ENCODE measurements around the gene IMMT. TPM values are rescaled to one million over a fixed set of nuclear protein-coding genes. Genes with fewer than 3 reads are reported as not detected.

IMMT gene
- total and polyA plus RNA-seq, 2 of the 8 experiments (the other 6 are each of a cell fraction or from before 2014, with no cell fraction given), result 37.7 to 103 TPM

DNA sequence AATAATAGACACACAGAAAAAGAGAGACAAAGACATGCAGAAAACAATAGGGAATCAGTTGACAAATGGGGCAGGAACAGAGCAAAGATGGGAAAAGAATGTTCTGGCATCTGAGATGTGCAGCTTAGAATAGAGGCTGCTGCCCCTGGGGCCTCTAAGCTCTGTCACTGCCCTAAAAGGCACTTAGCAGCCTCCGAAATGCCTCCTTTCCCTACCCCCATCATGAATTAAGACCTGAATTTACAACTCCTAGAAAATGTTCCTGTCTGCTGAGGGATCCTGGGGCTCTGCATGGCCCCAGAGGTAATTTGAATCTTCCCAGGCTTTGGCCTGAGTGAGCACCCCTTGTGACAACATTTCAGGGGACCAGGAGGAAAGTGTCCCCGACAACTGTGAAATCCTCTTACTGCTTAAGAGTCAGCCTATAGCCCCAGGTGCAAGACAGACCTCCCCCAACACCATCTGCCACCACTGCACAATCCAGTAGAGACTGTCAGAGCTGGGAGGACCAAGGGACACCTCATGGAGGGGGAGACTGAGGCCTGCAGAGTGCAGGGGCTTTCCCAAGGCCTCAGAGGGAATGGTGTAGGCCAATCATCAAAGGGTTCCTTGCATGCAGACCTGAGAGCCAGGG, 28.8 kb upstream of the IMMT start (continued):
- TF ChIP-seq, protein P1, sequence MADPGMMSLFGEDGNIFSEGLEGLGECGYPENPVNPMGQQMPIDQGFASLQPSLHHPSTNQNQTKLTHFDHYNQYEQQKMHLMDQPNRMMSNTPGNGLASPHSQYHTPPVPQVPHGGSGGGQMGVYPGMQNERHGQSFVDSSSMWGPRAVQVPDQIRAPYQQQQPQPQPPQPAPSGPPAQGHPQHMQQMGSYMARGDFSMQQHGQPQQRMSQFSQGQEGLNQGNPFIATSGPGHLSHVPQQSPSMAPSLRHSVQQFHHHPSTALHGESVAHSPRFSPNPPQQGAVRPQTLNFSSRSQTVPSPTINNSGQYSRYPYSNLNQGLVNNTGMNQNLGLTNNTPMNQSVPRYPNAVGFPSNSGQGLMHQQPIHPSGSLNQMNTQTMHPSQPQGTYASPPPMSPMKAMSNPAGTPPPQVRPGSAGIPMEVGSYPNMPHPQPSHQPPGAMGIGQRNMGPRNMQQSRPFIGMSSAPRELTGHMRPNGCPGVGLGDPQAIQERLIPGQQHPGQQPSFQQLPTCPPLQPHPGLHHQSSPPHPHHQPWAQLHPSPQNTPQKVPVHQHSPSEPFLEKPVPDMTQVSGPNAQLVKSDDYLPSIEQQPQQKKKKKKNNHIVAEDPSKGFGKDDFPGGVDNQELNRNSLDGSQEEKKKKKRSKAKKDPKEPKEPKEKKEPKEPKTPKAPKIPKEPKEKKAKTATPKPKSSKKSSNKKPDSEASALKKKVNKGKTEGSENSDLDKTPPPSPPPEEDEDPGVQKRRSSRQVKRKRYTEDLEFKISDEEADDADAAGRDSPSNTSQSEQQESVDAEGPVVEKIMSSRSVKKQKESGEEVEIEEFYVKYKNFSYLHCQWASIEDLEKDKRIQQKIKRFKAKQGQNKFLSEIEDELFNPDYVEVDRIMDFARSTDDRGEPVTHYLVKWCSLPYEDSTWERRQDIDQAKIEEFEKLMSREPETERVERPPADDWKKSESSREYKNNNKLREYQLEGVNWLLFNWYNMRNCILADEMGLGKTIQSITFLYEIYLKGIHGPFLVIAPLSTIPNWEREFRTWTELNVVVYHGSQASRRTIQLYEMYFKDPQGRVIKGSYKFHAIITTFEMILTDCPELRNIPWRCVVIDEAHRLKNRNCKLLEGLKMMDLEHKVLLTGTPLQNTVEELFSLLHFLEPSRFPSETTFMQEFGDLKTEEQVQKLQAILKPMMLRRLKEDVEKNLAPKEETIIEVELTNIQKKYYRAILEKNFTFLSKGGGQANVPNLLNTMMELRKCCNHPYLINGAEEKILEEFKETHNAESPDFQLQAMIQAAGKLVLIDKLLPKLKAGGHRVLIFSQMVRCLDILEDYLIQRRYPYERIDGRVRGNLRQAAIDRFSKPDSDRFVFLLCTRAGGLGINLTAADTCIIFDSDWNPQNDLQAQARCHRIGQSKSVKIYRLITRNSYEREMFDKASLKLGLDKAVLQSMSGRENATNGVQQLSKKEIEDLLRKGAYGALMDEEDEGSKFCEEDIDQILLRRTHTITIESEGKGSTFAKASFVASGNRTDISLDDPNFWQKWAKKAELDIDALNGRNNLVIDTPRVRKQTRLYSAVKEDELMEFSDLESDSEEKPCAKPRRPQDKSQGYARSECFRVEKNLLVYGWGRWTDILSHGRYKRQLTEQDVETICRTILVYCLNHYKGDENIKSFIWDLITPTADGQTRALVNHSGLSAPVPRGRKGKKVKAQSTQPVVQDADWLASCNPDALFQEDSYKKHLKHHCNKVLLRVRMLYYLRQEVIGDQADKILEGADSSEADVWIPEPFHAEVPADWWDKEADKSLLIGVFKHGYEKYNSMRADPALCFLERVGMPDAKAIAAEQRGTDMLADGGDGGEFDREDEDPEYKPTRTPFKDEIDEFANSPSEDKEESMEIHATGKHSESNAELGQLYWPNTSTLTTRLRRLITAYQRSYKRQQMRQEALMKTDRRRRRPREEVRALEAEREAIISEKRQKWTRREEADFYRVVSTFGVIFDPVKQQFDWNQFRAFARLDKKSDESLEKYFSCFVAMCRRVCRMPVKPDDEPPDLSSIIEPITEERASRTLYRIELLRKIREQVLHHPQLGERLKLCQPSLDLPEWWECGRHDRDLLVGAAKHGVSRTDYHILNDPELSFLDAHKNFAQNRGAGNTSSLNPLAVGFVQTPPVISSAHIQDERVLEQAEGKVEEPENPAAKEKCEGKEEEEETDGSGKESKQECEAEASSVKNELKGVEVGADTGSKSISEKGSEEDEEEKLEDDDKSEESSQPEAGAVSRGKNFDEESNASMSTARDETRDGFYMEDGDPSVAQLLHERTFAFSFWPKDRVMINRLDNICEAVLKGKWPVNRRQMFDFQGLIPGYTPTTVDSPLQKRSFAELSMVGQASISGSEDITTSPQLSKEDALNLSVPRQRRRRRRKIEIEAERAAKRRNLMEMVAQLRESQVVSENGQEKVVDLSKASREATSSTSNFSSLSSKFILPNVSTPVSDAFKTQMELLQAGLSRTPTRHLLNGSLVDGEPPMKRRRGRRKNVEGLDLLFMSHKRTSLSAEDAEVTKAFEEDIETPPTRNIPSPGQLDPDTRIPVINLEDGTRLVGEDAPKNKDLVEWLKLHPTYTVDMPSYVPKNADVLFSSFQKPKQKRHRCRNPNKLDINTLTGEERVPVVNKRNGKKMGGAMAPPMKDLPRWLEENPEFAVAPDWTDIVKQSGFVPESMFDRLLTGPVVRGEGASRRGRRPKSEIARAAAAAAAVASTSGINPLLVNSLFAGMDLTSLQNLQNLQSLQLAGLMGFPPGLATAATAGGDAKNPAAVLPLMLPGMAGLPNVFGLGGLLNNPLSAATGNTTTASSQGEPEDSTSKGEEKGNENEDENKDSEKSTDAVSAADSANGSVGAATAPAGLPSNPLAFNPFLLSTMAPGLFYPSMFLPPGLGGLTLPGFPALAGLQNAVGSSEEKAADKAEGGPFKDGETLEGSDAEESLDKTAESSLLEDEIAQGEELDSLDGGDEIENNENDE (IDR thresholded peaks at IDR 0.05; ENCODE audit: insufficient replicate concordance, low read length), result no peak
- TF ChIP-seq EP300 (IDR thresholded peaks at IDR 0.05; ENCODE audit: borderline replicate concordance in 1 of 2, low read depth in 2 of 2, low read length in 2 of 2) (no peak), ASH2L (IDR thresholded peaks at IDR 0.05; ENCODE audit: low read length) (no peak), TBP (IDR thresholded peaks at IDR 0.05; ENCODE audit: low read depth, low read length) (no peak), SIN3A (conservative IDR thresholded peaks at IDR 0.05 in 1 of 2, IDR thresholded peaks at IDR 0.05 in 1 of 2; ENCODE audit: low read depth in 1 of 2, low read length in 2 of 2) (no peak), NRF1 (IDR thresholded peaks at IDR 0.05; ENCODE audit: low read depth, low read length) (no peak), SP2 (IDR thresholded peaks at IDR 0.05; ENCODE audit: low read length) (no peak), RFX5 (IDR thresholded peaks at IDR 0.05; ENCODE audit: borderline replicate concordance, low read depth, low read length) (no peak), KDM1A (IDR thresholded peaks at IDR 0.05; ENCODE audit: borderline replicate concordance, low read length) (no peak), POLR2AphosphoS5 (IDR thresholded peaks at IDR 0.05; ENCODE audit: low read depth, low read length) (no peak)
- TF ChIP-seq, protein P2, sequence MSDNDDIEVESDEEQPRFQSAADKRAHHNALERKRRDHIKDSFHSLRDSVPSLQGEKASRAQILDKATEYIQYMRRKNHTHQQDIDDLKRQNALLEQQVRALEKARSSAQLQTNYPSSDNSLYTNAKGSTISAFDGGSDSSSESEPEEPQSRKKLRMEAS (IDR thresholded peaks at IDR 0.05), result no peak

Data from H1 (cell line).